Keratinocyte (primary cell): ENCODE results near the gene DLGAP1. TPM values are rescaled to one million over a fixed set of nuclear protein-coding genes. Genes with fewer than 3 reads are reported as not detected.

ENCODE experiments used
- DNase-seq: peaks from one replicate; pipeline ENCODE4 v3.0.0-alpha.2; 2011; ENCODE audit warnings: low read depth, missing footprints, low spot score
- FAIRE-seq: peaks from 2 replicates; lab custom pipeline; 2011; peaks lifted over from hg19 to GRCh38; lab: Jason Lieb, UNC
- H2AFZ ChIP-seq: 2 replicates; pipeline ENCODE4 v1.6.0; 2012; ENCODE audit warnings: low read length, control low read depth, inconsistent platforms; ENCODE audit not compliant: control insufficient read depth
- H3K27ac ChIP-seq: 2 replicates; pipeline ENCODE4 v1.5.1; 2011; ENCODE audit warnings: low read length; ENCODE audit not compliant: control insufficient read depth, insufficient read depth
- H3K27me3 ChIP-seq: 3 replicates; pipeline ENCODE4 v1.6.0; 2011; ENCODE audit warnings: low read length; ENCODE audit not compliant: control insufficient read depth, insufficient read depth; ENCODE audit errors: extremely low read depth
- H3K36me3 ChIP-seq, 2 experiments: 2 replicates in 1 of 2; 3 replicates in 1 of 2; pipeline ENCODE4 v1.5.1; 2011; ENCODE audit warnings: low read length in 2 of 2, mild to moderate bottlenecking in 1 of 2; ENCODE audit not compliant: control insufficient read depth in 2 of 2, insufficient read depth in 2 of 2; ENCODE audit errors: extremely low read depth in 1 of 2
- H3K4me1 ChIP-seq: 3 replicates; pipeline ENCODE4 v1.5.1; 2011; ENCODE audit warnings: low read length; ENCODE audit not compliant: control insufficient read depth, insufficient read depth; ENCODE audit errors: extremely low read depth
- H3K4me2 ChIP-seq: 3 replicates; pipeline ENCODE4 v1.6.0; 2011; ENCODE audit warnings: low read depth, low read length; ENCODE audit not compliant: control insufficient read depth, insufficient read depth; ENCODE audit errors: extremely low read depth
- H3K4me3 ChIP-seq, 3 experiments: fragments of 200-600 bp in 1 of 3; sonication (generic) in 1 of 3; 2 replicates in 2 of 3; 3 replicates in 1 of 3; pipeline ENCODE4 v1.5.1; 2011 to 2016; ENCODE audit warnings: low read length in 3 of 3, mild to moderate bottlenecking in 3 of 3, control low read depth in 2 of 3, inconsistent platforms in 1 of 3, low read depth in 1 of 3, mixed read lengths in 1 of 3, mixed run types in 1 of 3, moderate library complexity in 1 of 3; ENCODE audit not compliant: control insufficient read depth in 2 of 3, insufficient read depth in 2 of 3; ENCODE audit errors: extremely low read depth in 1 of 3
- H3K79me2 ChIP-seq: 2 replicates; pipeline ENCODE4 v1.6.0; 2012; ENCODE audit warnings: low read length; ENCODE audit not compliant: control insufficient read depth, insufficient read depth
- H3K9ac ChIP-seq: 3 replicates; pipeline ENCODE4 v1.6.0; 2011; ENCODE audit warnings: low read length; ENCODE audit not compliant: control insufficient read depth, insufficient read depth; ENCODE audit errors: extremely low read depth
- H3K9me1 ChIP-seq: 3 replicates; pipeline ENCODE4 v1.6.0; 2011; ENCODE audit warnings: low read length; ENCODE audit not compliant: control insufficient read depth, insufficient read depth; ENCODE audit errors: extremely low read depth
- H3K9me3 ChIP-seq: 2 replicates; pipeline ENCODE4 v1.5.1; 2012; ENCODE audit warnings: low read depth, low read length; ENCODE audit not compliant: control insufficient read depth
- H4K20me1 ChIP-seq: 3 replicates; pipeline ENCODE4 v1.6.0; 2011; ENCODE audit warnings: low read length; ENCODE audit not compliant: control insufficient read depth, insufficient read depth; ENCODE audit errors: extremely low read depth
- EZH2 ChIP-seq: IDR thresholded peaks from one replicate; pipeline ENCODE4 v1.6.1; 2012; ENCODE audit warnings: inconsistent platforms, mild to moderate bottlenecking, low read length, moderate library complexity
- dilution Hi-C: fragments of 300-500 bp; cut with MboI; formaldehyde crosslinking; loops from one replicate; pipeline ENCODE4 v1.7.0; 2020; ENCODE audit warnings: low sequenced_read_pairs; ENCODE audit not compliant: extremely low pct_ligation_motif_present
- polyA plus RNA-seq, 5 experiments: library from polyadenylated mRNA; depleted of rRNA in 3 of 5; stranded (reverse) in 3 of 5; stranded (forward) in 1 of 5; unstranded in 1 of 5; fragments of >200 nt; gene quantifications; 1 replicate in 1 of 5; 2 replicates in 3 of 5; 3 replicates in 1 of 5; pipeline versions ENCODE4 v1.2.1 to v1.2.3, GENCODE V29; 2011 to 2012; ENCODE audit warnings: missing spikeins in 2 of 5, low read depth in 1 of 5, low replicate concordance in 1 of 5
- TF ChIP-seq, protein P1 (sequence below), 3 experiments: IDR thresholded peaks in 1 of 3; conservative IDR thresholded peaks in 1 of 3; optimal IDR thresholded peaks in 1 of 3; 2 replicates in 2 of 3; 3 replicates in 1 of 3; pipeline versions ENCODE3 to v1.5.1; 2011; ENCODE audit warnings: low read length in 3 of 3, mild to moderate bottlenecking in 3 of 3, moderate library complexity in 2 of 3, control low read depth in 1 of 3, inconsistent platforms in 1 of 3; ENCODE audit not compliant: insufficient read depth in 2 of 3; ENCODE audit errors: extremely low read depth in 1 of 3

Gene DLGAP1
- polyA plus RNA-seq, 1 donor (not counting 4 experiments of a cell fraction or from before 2014, with no cell fraction given) = not detected

DNA sequence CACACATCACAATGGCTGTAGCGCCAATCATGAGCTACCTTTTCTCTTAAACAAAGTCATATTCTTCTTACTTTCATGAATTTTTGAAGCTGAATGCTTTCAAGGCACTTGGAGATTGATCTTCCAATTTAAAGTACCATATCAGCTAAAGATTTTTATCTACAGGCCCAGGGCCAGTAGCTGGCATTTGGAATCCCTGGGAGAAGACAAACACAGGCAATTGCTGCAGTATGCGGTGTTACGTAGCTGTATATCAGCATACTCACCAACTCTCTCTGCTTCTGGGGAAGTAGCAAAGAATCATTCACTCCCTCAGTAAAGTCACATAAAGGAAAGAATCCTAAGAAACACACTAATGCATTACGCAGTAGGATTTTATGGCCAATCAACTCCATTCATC, 202.3 kb downstream of the DLGAP1 start:
- dilution Hi-C loops = no loop called here
- H3K27ac ChIP-seq = no peak overlapping the region

DNA sequence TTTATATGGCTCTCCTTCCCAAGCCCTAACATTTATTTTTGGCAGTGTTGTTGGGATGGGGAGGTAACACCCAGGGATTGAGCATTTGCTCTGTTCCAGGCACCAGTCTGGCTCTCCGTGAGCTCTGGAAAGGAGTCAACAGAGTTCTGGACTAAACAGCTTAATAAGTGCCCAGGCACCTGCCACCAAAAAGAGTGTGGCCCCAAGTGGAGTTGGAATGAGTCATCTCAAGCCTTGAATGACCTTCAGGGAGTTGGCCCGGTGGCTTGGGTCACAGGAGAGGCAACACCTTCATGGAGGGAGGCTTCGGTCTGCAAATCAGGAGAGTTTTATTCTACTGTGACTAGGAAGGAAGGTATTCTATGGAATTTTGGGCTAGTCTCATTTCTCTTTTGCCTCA, 203.2 kb downstream of the DLGAP1 start:
- Histone ChIP-seq H3K9ac (no peak overlapping the region), H3K4me2 (no peak overlapping the region), H3K27me3 (no peaks in the 10 kb centered on the region), H3K9me1 (no peaks in the 10 kb centered on the region), H3K4me1 (no peaks in the 10 kb centered on the region), H3K27ac (no peak overlapping the region), H3K79me2 (no peaks in the 10 kb centered on the region), H3K36me3 (no peaks in the 10 kb centered on the region), H2AFZ (no peak overlapping the region), H3K4me3 (no peak overlapping the region), H4K20me1 (no peaks in the 10 kb centered on the region), H3K9me3 (peaks cover 5% of the 10 kb centered on the region)
- no peak for TF ChIP-seq EZH2
- TF ChIP-seq, protein P1, sequence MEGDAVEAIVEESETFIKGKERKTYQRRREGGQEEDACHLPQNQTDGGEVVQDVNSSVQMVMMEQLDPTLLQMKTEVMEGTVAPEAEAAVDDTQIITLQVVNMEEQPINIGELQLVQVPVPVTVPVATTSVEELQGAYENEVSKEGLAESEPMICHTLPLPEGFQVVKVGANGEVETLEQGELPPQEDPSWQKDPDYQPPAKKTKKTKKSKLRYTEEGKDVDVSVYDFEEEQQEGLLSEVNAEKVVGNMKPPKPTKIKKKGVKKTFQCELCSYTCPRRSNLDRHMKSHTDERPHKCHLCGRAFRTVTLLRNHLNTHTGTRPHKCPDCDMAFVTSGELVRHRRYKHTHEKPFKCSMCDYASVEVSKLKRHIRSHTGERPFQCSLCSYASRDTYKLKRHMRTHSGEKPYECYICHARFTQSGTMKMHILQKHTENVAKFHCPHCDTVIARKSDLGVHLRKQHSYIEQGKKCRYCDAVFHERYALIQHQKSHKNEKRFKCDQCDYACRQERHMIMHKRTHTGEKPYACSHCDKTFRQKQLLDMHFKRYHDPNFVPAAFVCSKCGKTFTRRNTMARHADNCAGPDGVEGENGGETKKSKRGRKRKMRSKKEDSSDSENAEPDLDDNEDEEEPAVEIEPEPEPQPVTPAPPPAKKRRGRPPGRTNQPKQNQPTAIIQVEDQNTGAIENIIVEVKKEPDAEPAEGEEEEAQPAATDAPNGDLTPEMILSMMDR (optimal IDR thresholded peaks at IDR 0.05 in 1 of 3, IDR thresholded peaks at IDR 0.05 in 1 of 3, conservative IDR thresholded peaks at IDR 0.05 in 1 of 3; ENCODE audit: extremely low read depth in 1 of 3, insufficient read depth in 2 of 3, low read length in 3 of 3) = no peak
- FAIRE-seq (no peak), DNase-seq (no peak)
- dilution Hi-C loops = no loop called here

More for the DNA sequence above, 202.3 kb downstream of the DLGAP1 start:
- Histone ChIP-seq H2AFZ (no peak overlapping the region), H3K4me2 (no peak overlapping the region), H3K27me3 (no peaks in the 10 kb centered on the region), H3K36me3 (no peaks in the 10 kb centered on the region), H3K9me3 (peaks cover 5% of the 10 kb centered on the region), H3K4me3 (no peak overlapping the region), H3K9ac (no peak overlapping the region), H4K20me1 (no peaks in the 10 kb centered on the region), H3K79me2 (no peaks in the 10 kb centered on the region), H3K4me1 (no peaks in the 10 kb centered on the region), H3K9me1 (no peaks in the 10 kb centered on the region)
- TF ChIP-seq EZH2 = no peak
- TF ChIP-seq, protein P1 (optimal IDR thresholded peaks at IDR 0.05 in 1 of 3, IDR thresholded peaks at IDR 0.05 in 1 of 3, conservative IDR thresholded peaks at IDR 0.05 in 1 of 3; ENCODE audit: extremely low read depth in 1 of 3, insufficient read depth in 2 of 3, low read length in 3 of 3) = no peak
- no peak for FAIRE-seq
- DNase-seq = no peak
